Epithelial cell of prostate (primary cell): ENCODE data around the gene SEMA4B.

ENCODE experiments used
- DNase-seq: peaks from one replicate; pipeline ENCODE4 v3.0.0-alpha.2; 2011; ENCODE audit warnings: low read depth, low spot score
- H3K27ac ChIP-seq: fragments of 450-650 bp; 2 replicates; pipeline ENCODE4 v1.5.1; 2017; ENCODE audit warnings: mild to moderate bottlenecking

The SEMA4B gene

DNA sequence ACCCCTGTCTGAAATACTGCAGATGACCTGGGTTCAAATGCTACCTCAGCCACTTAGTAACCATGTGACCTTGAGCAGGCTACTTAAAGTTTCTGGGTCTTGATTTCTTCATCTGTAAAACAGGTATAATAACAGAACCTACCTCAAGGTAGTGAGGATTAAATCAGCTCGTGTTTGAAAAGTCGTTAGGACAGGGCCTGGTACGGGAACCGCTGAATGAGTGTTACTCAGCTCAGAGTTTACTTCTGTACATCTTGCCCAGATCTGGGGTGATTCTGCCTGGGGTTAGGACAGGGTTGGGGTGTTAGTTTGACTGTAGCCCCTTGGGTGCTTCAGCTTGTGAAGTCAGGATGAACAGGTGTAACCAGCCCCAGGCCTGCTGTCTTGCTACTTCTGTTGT is 1.8 kb downstream of the SEMA4B start:
- DNase-seq, result no peak
- peak overlapping the region; percentile 99 for H3K27ac ChIP-seq

DNA sequence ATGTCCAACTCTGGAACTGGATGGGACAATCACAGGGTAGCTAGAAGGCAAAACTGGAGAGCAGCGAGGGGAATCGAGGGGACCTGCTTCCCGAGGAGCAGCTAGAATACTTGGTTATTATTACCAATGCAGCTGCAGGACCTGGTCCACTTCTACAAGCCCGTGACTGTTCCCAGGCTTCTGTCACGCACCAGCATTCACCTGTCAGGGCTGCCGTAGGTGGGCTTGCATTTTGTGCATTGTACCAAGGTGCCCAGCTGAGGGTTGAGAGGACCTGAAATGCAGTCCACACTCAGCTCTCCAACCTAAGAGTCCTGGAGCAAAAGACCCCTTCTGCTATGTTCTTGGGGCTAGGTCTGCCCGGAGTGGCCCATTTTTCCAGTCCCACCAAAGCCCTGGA is 2.3 kb downstream of the SEMA4B start:
- no peak for DNase-seq
- peak overlapping the region; percentile 99 for H3K27ac ChIP-seq

DNA sequence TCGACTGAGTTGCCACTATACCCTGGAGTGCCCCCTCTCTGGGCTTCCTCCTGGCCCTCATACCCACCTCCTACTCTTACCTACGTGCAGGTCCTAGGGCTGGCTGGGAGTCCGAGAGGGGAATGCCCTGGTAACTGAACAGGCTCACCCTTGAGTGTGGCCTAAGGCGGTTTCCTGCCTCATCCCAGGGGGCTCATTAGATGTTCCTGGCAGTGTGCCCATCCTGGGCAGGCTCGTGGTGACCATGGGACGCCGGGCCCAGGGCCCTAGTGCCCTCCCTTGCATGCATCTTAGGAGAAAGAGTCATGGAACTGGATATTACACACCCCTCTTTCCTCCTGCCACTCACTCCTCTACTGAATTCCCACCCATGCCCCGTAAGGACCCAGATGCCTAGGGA is 2.8 kb downstream of the SEMA4B start:
- peak overlapping the region; percentile 99 for H3K27ac ChIP-seq

DNA sequence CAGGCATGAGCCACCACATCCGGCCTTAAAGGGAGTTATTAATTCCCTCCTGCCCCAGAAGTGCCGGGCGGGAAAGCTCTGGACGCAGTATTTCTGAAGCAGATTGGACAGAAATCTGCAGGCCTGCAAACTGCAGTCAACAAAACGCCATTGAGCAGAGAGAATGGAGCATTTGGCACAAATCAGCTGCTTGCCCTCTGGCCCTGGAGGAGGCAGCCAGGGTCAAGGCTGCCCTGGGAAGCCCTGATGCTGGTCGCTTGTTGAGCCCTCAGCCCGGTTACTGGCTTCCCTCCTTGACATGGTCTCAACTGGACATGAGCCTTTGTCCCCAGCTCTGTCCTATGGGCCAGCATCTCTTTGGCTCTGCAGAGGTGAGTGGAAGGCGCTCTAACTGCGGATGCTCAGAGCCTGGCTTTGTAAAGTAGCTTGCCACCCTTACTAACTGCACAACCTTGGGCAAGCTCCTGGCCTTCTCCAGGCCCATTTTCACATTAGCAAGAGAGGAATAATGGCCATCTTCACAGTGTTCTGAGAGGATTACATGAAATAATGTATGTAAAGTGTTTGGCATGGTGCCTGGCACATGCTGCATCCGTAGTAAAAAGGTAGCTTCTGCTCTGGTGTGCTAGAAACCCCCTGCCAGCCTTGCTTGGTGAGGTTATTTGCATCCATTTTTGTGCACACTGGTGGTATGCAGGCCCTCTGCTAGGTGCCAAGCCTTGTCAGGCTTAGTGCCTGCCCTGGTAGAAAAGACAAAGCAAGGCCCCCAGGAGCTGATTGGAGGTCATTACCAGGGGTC is 4.1 kb downstream of the SEMA4B start:
- peak overlapping the region; percentile 99 for H3K27ac ChIP-seq
- DNase-seq, result no peak

More for the DNA sequence above, 2.8 kb downstream of the SEMA4B start:
- DNase-seq, result no peak

DNA sequence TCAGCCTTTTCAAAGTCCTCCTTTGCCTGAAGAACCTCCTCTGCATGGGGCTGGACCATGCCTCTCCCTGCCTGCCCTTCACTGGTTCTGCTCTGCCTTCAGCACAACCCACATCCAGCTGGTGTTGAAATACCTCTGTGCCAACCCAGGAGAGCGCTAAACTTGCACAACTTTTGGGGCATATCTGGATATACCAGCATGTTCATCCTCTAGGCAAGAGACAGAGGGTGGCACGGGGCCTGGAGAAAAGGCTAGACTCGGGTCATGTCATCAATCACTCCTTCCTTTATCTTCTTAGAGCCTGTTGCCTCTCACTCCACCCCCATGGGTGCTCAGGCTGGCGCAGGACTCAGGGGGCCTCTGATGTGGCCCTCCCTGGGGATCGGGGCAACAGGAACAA is 4.8 kb downstream of the SEMA4B start:
- no peak for DNase-seq
- peak overlapping the region; percentile 99 for H3K27ac ChIP-seq

DNA sequence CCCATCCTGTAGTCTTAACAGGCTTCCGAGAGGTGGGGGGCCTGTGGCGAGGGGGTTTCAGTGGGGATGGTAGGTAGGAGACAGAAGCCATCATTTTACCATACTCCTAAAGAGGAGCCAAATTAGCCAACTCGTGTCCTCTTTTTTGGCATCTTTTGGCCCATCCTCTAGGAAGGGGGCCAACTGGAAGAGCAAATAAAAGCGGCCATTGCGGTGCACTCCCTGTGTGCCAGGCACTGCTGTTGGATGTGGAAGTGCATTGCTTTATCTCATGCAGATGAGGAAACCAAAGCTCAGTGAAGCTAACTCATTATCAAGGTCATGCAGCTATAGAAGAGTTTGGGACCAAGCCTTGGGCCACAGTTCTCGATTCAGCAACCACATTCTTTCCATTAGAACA is 6.1 kb downstream of the SEMA4B start:
- peak overlapping the region; percentile 99 for H3K27ac ChIP-seq
- no peak for DNase-seq

DNA sequence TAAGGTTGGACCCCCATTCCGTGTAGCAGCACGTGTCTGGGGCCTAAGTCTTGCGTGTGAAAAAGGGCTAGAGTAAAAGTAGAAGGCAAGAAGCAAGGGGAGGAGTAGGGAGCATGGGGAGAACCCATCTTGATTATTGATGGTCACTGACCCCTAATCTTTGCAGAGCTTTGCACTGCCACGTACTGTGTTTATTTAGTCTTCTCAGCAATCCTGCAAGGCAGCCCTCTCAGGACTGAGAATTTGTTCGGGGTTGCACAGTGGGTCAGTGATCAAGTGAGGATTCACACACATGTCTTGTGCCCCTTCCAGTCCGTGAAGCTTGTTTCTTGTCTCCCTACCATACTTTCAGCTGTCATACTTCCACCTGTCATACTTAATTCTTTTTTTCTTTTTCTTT is 7.2 kb downstream of the SEMA4B start:
- H3K27ac ChIP-seq, result peak overlapping the region; percentile 99
- no peak for DNase-seq

DNA sequence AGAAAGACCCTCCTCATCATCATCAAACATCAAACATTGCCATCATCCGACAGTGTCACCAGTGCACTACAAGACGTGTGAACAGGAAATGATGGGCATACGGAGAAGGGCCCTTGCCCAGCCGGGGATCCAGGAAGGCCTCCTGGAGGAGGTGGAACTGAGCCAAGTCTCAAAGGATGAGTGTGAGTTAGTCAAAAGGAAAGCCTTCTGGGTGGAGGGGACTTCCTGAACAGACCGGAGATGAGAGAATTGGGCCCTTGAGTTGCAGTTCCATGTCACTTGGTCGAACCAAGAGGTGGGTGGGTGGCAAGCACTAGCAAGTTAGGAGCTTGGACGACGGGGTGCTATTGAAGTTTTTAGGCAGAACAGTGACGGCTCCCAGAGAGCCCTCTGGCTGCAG is 8.5 kb downstream of the SEMA4B start:
- no peak for DNase-seq
- H3K27ac ChIP-seq, result peak overlapping the region; percentile 99

DNA sequence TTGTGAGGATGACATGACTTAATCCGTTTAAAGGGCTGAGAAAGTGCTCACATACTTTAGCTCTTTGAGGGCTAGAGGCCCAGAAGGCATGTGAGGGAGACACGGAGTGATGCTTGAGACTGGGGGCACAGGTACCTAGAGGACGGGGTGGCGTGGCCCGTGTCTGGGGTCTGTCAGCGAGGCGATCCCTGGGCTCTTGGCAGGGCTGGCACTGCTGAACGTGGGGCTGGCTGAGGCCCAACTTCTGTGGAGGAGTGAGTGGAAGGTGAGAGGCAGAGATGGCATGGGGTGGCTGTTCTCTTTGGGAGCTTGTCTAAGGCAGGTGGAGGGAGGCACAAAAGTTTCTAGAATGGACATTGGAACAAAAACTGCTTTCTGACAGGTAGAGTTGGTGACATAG is 9.5 kb downstream of the SEMA4B start:
- H3K27ac ChIP-seq, result peak overlapping the region; percentile 99
- DNase-seq, result no peak

DNA sequence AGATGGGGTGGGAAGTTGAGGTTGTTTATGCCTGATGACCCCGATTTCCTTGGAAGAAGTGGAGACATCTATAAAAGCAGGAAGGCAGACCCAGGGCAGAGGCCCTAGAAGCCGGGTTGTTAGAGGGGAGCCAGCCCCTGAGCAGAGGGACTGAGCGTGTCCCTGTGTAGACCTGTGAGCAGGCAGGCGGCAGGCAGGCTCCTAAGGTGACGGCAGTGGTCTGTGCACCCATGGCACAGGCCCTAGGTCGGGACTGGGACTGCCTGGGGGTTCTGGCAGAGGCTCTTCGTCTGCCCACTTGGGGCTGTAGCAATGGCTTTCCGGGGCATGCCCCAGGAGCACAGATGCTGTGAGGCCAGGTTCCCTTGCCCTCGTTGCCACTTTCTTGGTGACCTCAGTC is 9.9 kb downstream of the SEMA4B start:
- no peak for DNase-seq
- peak overlapping the region; percentile 99 for H3K27ac ChIP-seq

DNA sequence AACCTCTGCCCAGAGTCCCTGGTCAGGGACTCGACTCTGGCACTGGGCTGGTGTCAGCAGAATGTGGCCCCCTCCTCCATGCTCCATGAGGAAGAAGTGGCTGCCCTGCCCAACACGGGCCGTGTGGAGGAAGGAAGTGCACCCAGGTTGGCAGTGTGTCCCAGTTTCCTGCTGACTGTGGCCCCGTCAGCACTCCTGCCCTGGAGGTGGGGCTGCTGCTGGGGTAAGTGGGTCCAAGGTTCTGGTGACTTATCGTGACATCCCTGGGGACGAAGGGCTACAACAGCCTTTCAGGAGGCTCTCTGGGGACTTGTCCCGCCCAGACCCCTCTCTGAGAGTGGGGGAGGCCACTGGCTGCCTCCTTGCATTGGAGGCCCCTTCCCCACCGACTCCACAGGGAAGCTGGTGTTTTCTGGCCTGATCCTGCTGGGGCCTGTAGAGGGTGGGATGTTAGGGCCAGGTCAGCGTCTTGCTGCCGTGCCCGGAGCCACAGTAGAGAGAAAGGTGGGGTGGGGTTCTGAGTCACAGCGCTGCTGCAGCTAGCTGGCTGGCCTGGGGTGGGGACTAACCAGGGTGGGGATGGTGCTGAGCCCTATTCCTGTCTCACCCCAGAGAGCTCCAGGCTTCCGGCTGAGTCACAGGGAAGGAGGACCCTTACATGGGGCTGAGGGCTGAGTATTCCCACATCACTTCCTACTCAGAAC is 10.5 kb downstream of the SEMA4B start:
- peak overlapping the region; percentile 99 for H3K27ac ChIP-seq
- DNase-seq, result peak; percentile 87

DNA sequence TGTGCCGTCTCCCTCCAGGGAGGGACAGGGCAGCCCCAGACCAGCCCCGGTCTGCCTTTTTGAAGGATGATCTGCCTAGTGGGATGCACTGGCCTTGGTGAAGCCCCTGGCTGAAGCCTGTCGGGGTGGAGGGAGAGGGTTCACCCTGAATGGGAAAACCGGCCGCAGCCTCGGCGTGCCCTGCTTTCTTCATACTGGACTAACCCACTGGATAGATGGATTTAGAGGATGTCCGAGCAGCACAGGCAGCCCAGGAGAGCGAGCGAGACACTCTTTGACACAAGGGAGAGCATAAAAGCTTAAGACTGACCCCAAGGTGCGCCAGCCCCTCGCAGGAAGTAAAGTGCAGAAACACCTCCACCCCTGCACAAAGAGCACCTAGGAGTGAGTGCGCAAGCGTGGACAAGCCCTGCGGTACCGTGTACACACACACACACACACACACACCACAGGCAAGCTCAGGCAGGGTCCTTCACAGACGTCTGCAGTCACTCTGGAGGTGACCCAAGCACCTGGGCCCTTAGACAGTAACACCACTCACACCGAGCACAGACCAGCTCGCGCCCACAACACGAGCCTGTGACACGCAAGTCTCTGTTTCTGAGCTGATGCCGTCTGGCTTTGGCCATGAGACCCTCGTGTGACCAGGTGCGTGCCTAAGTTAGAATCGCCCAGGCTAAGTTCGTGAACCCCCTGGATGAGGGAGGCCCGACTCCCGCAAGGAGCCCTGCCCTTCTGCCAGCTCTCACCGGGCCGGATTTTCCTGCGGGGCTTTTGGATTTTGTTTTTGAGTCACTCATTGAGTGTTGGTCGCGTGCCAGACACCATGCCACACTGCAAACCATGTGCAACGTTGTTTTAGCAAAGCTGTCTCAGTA is 11.3 kb downstream of the SEMA4B start:
- peak; percentile 82 for DNase-seq
- H3K27ac ChIP-seq, result peak overlapping the region; percentile 99

DNA sequence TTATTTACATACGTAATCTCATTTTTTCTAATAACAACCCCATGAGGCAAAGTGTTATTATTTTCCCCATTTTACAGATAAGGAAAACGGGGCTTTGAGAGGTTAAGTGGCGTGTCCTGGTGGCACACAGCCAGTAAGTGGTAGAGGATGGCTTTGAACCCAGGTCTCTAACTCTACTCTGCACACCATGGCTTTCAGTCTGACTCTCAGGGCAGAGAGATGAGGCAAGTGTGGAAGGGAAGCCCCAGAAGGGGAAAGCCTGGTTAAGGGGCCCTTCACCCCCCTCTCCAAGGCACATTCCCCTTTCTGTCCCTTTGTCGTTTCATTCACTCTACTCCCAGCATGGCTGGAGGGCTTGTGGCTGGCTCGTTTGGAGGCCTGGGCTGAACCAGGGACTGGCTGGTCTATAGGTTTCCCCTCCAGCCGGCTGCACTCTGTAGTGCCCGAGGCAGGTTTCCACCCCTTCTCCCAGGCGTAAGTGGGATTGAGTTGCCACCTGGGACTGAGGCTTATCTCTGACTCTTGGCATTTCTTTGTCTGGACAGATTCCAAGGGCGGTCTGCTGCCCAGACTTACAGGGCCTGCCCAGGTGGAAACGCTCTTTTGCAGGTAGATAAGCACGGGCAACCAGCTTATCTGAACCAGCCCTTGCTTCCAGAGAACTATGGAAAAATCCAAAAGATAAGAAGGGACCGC is 12.1 kb downstream of the SEMA4B start:
- no peak for DNase-seq
- peak overlapping the region; percentile 99 for H3K27ac ChIP-seq

DNA sequence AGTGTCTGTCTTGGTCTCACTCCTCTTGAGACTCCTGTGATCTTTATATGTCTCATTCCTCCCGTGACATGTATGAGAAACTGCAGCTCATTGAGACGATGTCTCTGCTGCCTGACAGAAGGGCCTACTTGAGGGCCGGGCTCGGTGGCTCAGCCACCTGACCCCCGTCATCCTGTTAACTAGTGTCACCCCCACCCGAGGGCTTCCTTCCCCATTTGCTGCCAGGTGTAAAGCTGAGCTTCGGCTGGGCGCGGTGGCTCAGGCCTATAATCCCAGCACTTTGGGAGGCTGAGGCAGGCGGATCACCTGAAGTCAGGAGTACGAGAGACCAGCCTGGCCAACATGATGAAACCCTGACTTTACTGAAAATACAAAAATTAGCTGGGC is 12.7 kb downstream of the SEMA4B start:
- H3K27ac ChIP-seq, result peak overlapping the region; percentile 99
- no peak for DNase-seq

DNA sequence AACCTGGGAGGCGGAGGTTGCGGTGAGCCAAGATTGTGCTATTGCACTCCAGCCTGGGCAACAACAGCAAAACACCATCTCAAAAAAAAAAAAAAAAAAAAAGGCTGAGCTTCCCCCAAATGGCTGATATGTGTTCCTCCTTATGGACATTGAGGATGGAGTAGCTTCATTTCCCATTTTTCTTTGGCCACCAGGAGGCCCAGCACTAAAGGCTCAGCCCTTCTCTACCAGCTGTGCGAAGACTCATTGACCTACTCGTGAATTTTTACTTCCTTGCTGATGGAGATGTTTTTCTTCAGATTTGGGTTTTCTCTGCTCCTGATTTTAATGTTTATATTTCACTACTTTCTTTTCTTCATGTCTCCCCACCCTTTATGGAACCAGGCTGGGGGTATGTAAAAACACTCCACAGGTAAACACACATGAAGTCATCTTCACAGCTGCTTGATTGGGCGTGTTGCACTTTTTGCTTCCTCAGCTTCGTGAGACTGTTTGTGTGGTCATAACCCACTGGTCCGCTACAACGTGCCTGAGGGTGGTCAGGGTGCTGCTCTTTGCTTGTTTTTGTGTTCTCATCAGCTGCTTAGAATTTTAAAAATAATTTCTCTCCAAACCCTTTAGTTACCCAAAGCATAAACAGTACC is 13.5 kb downstream of the SEMA4B start:
- DNase-seq, result no peak
- H3K27ac ChIP-seq, result peak overlapping the region; percentile 99

DNA sequence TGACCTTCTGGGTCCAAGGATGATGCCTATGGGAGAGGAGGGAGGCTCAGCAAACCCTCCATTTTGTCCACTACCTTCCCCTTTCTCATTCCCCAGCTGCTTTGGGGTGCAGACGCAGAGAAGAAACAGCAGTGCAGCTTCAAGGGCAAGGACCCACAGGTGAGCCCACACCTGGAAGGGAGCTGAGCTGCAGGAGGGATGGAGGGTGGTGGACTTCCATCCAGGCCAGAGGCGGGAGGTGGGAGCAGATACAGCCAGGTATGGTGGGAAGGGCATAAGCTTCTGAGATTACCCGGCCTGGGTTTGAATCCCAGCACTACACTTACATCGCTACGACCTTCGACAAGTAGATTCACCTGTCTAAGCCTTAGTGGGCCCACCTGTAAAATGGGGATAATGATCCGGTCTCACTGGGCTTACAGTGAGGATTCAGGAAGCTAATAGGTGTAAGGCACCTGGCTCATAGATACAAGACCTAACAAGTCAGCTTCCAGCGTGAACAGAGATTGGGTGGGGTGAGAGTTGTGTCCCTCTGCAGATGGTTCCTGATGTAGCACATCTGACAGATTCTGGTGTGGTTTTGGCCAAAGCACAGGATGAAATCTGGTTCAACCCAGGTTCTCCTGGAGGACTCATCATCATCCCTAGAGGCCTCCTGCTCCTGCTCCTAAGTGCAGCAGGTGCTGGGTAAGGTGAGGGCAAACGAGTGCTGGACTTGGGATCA is 16.7 kb downstream of the SEMA4B start:
- no peak for DNase-seq

DNA sequence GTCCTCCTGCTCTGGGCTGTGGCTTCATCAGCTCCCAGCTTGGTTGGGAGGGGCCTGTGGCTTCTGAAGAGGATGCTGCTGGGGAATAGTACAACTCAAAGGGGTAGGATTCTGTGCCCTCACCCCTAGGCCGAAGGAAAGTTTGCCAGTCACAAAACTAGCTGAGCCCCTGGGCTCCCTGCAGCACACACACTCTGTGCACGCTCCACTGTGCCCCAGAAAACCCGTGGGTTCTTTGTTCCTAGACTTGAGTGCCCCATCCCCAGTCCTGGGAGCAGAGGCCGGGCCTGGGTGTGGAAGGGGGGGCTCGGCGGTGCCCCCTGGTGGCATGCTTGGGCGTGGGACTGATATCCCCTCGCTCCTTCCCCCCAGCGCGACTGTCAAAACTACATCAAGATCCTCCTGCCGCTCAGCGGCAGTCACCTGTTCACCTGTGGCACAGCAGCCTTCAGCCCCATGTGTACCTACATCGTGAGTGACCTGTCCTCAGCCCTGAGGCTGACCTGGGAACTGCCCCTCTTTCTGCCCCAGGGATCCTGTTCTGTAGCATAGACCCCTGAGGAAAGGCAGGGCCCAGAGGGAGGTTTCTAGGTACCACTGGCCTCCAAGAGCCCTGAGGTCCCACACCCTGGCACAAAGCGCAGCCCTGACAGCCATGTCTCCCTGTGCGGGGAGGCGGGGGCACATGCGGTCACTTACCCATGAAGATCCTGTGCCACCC is 18.5 kb downstream of the SEMA4B start:
- H3K27ac ChIP-seq, result peak overlapping the region; percentile 99
- DNase-seq, result no peak

More for the DNA sequence above, 16.7 kb downstream of the SEMA4B start:
- peak overlapping the region; percentile 99 for H3K27ac ChIP-seq

DNA sequence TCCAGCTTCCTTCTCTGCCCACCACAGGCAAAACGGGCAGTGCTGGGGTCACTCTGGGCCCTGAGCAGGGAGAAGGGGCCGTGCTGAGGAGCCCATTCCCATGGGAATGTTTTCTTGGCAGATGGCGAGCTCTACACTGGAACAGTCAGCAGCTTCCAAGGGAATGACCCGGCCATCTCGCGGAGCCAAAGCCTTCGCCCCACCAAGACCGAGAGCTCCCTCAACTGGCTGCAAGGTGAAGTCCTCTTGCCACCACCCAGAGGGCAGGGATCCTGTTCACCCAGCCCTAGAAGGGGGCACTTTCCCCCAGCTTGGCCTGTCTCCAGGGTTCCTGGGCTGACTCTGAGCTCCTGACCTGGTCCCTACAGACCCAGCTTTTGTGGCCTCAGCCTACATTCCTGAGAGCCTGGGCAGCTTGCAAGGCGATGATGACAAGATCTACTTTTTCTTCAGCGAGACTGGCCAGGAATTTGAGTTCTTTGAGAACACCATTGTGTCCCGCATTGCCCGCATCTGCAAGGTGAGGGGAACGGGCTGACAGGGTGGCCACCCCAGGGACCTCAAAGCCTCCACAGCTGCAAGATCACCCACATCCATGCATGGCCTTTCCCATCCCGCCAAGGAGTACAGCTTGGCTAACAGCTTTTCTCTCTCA is 20.2 kb downstream of the SEMA4B start:
- peak overlapping the region; percentile 13 for H3K27ac ChIP-seq
- DNase-seq, result no peak
